Right hindlimb (tissue), 1 donor: Measurements from ENCODE around the gene PSMF1.
A peak's percentile ranks its signal among the peaks of the same experiment; 100 is the strongest.

Experiments used
- DNase-seq: peaks from one replicate; pipeline ENCODE4 v3.0.0-alpha.2; 2018

The PSMF1 gene

GRCh38 chr20:1166948-1167720, 48.7 kb downstream of the PSMF1 start:
- no peak for DNase-seq

DNA sequence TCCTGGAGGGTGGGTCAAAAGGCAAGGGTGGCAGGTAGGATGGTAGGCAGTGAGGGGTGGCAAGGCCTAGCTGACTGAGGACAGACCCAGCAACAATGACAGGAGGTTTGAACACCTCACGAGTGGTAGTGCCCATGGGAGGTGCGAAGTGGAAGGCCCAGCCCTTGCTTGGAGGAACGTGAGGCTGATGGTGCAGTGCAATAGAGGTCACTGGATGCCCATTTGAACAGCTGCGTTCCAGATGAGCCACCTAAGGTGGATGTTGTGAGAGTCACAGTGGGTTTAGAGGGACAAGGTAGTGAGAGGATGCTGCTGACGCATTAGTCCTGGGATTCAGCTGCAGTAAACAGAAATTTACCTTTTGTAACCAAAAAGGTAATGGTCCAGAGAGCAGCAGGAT, 50.8 kb downstream of the PSMF1 start:
- DNase-seq, result no peak

GRCh38 chr20:1171461-1172093, 53.2 kb downstream of the PSMF1 start:
- DNase-seq, result peak; percentile 43

DNA sequence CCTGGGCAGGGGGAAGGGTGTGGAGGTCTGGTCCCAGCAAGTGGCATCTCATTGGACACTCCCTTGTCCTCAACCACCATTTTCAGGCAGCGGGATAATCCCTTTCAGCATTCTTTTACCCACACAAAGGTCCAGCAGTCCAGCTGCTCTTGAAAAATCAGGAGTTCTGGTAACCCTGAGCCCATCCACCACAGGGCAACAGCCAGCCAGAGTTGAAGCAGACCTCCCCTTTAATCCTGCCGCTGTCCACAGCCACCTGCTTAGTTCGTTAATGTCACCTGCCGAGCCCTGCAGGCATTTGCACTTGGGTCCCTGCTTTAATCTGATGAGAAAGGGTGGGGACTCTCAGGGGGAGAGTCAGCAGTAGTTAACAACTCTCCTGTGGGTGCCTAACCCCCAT, 55.3 kb downstream of the PSMF1 start:
- DNase-seq, result no peak

- DNase-seq, result no peak
Observed at GRCh38 chr20:1174787-1175186, 56.4 kb downstream of the PSMF1 start.

DNA sequence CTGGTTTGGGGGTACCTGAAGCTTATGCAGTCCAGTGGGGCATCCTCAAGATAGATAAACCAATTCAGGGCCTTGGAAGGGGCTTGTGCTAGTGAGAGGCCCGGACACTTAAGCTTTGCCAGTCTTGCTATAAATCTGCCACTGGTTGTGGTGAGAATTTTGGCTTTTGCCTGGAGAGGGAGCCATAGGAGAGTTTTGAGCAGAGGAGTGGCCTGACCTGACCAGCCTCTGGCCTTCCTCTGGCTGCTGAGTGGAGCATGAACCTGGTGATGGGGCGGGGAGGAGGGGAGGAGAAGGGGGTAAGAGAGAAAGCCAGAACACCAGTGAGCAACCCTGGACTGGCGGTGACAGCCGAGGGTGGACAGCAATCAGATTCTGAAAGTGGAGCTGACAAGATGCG, 59.3 kb downstream of the PSMF1 start:
- no peak for DNase-seq

GRCh38 chr20:1178103-1178502, 59.7 kb downstream of the PSMF1 start:
- DNase-seq, result no peak

DNA sequence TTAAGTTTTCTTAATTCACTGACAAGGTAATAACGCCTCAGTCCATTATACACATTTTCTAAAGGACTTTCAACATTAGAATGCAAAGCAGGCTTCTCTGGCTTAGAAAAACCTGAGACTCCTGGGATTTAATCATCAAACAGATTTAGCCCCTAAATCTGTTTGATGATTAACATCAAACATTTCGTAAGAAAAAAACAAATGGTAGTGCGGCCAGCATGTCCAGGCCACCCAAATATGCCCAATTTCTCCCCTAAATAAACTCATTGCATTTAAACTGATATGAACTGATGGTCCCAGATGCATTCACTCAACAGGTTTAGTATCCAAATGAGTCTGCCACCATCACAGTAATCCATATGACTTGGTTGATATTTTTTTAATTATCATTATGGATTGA, 60.2 kb downstream of the PSMF1 start:
- no peak for DNase-seq

DNA sequence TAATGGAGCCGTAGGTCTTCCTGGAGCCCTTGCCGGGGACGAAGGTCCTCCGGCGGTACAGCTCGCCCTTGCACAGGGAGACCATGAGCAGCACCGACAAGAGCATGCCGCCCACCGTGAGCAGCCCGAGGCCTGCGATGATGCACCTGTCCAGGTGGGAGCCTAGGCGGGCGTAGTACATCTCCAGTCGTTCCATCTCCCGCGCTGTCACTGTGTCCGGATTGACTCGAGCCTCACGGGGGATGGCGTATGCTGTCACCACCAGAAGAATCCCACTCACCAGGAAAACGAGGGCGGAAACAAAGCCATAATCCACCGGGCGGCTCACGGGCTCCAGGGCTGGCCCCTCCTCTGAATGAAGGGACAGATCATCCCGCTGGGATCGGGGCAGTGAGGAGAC, 62.5 kb downstream of the PSMF1 start:
- DNase-seq, result no peak

- peak; percentile 7 for DNase-seq
Observed at GRCh38 chr20:1182106-1182505, 63.7 kb downstream of the PSMF1 start.

GRCh38 chr20:1183153-1183552, 64.8 kb downstream of the PSMF1 start:
- DNase-seq, result no peak

- DNase-seq, result no peak
Observed at GRCh38 chr20:1184260-1184637, 65.8 kb downstream of the PSMF1 start.

DNA sequence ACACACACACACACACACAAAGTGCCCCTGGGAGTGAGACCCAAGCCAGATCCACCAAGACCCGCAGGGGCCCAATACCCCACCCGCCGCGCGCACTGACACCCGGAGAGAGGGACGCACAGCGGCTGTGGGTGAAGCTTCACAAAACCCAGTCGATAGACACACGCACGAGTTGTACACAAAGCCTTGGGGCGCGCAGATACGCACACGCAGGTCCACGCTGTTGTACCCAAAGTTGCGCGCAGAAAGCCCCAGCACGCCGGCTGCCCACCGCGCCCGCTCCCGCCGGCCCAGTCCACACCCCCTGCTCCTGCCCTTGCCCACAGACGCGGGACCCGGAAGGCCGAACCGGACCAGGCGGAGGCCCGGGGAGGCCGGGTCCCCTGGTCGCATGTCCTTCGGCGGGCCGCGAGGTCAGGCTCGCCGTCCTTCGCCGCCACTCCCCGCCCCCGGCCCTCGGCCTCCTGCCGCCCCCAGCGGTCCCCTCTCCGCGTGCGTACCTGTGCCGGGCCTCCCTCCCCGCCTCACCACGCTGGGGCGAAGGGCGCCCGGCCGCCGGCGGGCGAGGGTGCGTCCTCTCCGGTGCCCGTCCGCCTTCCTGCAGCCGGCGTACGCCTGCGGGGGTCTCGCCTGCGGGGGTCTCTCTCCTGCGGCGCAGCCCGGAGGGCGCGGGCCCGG, 66.4 kb downstream of the PSMF1 start, which contains the start of gene TMEM74B:
TMEM74B (minus strand) TSS at position 344 of the 678 bp plus-strand sequence. CDS start 1,180 bp downstream, outside the sequence.
- no peak for DNase-seq

GRCh38 chr20:1185316-1185741, 66.9 kb downstream of the PSMF1 start:
- DNase-seq, result no peak

GRCh38 chr20:1185790-1186334, 67.5 kb downstream of the PSMF1 start:
- DNase-seq, result no peak

- DNase-seq, result no peak
Observed at GRCh38 chr20:1186367-1186991, 68.1 kb downstream of the PSMF1 start.

DNA sequence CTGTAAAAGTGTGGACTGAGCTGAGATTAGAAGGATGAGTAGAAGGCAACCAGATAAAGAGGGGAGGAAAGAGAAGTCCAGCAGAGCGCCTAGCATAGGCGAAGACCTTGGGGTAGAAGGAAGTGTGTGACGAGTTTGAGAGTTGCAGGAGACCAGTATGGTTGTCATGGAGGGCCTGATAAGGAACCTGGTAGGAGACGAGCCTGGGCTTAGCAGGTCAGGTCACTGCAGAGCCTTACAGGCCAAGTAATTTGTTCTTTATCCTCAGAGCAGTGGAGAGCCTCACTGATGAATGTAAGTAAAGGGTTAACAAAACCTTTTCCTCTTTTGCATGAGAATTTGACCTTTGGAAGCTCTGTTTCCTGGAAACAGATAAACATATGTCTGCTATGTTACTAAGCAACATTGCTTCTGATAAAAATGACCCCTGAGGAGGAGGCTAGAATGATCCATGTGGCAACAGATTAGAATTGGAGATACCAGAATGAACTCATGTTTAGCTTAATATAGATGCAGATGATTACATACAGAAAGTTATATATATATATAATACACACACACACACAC, 69.3 kb downstream of the PSMF1 start:
- DNase-seq, result no peak

DNA sequence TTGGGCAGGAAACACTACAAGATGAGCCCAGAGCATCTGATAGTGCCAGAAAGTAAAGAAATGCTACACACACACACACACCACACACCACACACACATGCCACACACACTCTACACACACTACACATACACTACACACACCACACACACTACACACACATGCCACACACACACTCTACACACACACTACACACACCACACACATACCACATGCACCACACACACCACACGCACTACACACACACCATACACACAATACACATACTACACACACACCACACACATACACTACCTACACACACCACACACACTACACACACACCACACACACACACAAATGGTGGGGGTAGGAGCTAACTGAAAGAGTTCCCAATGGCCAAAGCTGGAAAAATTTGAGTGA, 69.9 kb downstream of the PSMF1 start:
- no peak for DNase-seq

DNA sequence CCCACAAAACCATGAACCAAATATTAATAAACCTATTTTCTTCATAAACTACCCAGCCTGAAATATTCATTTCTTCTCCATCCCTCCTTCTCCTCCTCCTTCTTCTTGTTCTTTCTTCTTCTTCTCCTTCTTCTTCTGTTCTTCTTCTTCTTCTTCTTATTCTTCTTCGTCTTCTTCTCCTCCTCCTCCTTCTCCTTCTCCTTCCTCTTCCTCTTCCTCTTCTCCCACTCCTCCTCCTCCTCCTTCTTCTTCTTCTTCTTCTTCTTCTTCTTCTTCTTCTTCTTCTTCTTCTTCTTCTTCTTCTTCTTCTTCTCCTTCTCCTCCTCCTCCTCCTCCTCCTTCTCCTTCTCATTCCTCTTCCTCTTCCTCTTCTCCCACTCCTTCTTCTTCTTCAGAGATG, 71.4 kb downstream of the PSMF1 start:
- DNase-seq, result no peak

GRCh38 chr20:1190847-1191246, 72.4 kb downstream of the PSMF1 start:
- DNase-seq, result no peak

DNA sequence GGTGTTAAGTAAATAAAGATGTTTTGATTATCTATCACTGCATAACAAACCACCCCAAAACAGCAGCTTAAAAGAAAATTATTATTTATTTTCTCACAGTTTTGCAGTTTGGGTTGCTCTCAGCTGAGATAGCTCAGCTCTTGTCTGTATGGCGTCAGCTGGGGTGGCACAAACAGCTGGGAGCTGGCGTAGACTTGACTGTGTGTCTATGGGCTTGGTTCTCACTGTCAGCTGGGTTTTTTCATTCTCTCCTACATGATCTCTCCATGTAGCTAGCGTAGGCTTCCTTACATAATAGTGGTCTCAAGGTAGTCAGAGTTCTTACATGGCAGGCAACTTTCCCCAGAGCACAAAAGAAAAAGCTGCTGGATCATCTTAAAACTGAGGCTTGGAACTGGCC, 72.9 kb downstream of the PSMF1 start:
- no peak for DNase-seq

DNA sequence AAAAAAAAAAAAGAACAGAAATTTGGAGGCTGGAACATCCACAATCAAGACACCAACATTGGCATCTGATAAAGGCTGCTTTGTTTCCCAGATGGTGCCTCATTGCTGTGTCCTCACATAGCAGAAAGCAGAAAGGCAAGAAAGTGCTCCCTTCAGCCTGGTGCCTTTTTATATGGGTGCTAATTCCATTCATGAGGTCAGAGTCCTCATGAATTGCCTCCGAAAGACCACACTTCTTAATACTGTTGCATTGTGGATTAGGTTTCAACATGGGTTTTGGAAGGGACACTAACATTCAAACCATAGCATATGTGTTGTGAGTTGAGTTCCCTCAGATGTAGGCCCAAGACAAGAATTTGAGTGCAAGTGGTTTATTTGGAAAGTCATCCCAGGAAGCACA, 76.8 kb downstream of the PSMF1 start:
- no peak for DNase-seq

DNA sequence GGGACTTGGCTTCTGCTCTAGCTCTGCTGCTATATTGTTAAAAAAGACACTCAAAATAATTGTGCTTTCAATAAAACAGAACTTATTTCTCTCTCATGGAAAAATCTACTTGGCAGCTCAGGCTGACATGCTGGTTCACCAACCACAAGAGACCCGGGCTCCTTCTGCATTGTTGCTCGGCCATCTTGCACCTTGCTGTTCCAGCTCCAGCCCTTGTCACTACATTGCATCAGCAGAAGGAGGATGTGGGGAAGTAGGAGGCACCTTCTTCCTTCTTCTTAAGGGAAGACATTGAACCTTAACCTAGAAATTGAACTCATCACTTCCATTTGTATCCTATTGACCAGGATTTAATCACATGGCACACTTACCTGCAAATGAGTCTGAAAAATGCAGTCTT, 78.2 kb downstream of the PSMF1 start:
- DNase-seq, result no peak
